IMR-90 (cell line): Measurements from ENCODE around the gene MZB1. TPM values are rescaled to one million over a fixed set of nuclear protein-coding genes. Genes with fewer than 3 reads are reported as not detected.

Source experiments
- ATAC-seq: fragments of 200-7000 bp; cut with Tn5 transposase; 2 replicates; pipeline ENCODE4 v1.9.1; 2020; ENCODE audit warnings: low read depth, mild to moderate bottlenecking, moderate library complexity
- BruUV-seq: library from RNA; stranded (reverse); fragments of 400-500 nt; replicated peaks from 2 replicates; lab custom pipeline; 2021; lab: Mats Ljungman, UMichigan
- CTCF ChIA-PET: fragments of 300-600 bp; formaldehyde crosslinking; extraction: SDS; loops from one replicate; lab custom pipeline; 2021; ENCODE audit warnings: antibody characterized with exemption; lab: Yijun Ruan, JAX
- POLR2A ChIA-PET: fragments of 300-600 bp; sonication (Branson Sonifier 250); formaldehyde crosslinking; loops from one replicate; lab custom pipeline; 2022; ENCODE audit warnings: antibody characterized with exemption; ENCODE audit not compliant: unreplicated experiment; lab: Charles Lee
- DNase-seq: peaks from one replicate; pipeline ENCODE4 v3.0.0; 2013
- H2AFZ ChIP-seq: replicated peaks from 2 replicates; pipeline ENCODE3; 2013; ENCODE audit warnings: low read length, mild to moderate bottlenecking; ENCODE audit not compliant: poor library complexity
- H2AK5ac ChIP-seq: 2 replicates; pipeline ENCODE4 v1.6.1; 2013; ENCODE audit warnings: low read depth, low read length, inconsistent platforms
- H2AK9ac ChIP-seq: replicated peaks from 2 replicates; pipeline ENCODE3; 2013; ENCODE audit warnings: mild to moderate bottlenecking, low read depth, low read length, moderate library complexity; ENCODE audit not compliant: poor library complexity
- H2BK120ac ChIP-seq: 2 replicates; pipeline ENCODE4 v1.6.1; 2013; ENCODE audit warnings: low read depth, low read length, inconsistent platforms
- H2BK15ac ChIP-seq: 3 replicates; pipeline ENCODE4 v1.6.1; 2013; ENCODE audit warnings: low read depth, low read length, inconsistent platforms
- H2BK20ac ChIP-seq: 2 replicates; pipeline ENCODE4 v1.6.1; 2013; ENCODE audit warnings: low read depth, mild to moderate bottlenecking, inconsistent platforms, low read length, moderate library complexity
- H2BK5ac ChIP-seq: 2 replicates; pipeline ENCODE4 v1.6.1; 2013; ENCODE audit warnings: mild to moderate bottlenecking, low read depth, low read length, inconsistent platforms; ENCODE audit not compliant: poor library complexity, severe bottlenecking
- H3K14ac ChIP-seq: replicated peaks from 2 replicates; pipeline ENCODE4 v1.6.1; 2013; ENCODE audit warnings: low read depth, low read length, inconsistent platforms
- H3K18ac ChIP-seq: 2 replicates; pipeline ENCODE4 v1.6.1; 2013; ENCODE audit warnings: low read depth, low read length, control low read depth
- H3K23ac ChIP-seq: 2 replicates; pipeline ENCODE4 v1.6.1; 2013; ENCODE audit warnings: low read depth, low read length, inconsistent platforms
- H3K27ac ChIP-seq: 2 replicates; pipeline ENCODE4 v1.5.1; 2013; ENCODE audit warnings: mild to moderate bottlenecking, control low read depth, low read length; ENCODE audit not compliant: insufficient read depth
- H3K27me3 ChIP-seq: 2 replicates; pipeline ENCODE4 v1.6.1; 2013; ENCODE audit warnings: low read length; ENCODE audit not compliant: control insufficient read depth, insufficient read depth
- H3K36me3 ChIP-seq: 2 replicates; pipeline ENCODE4 v1.6.1; 2013; ENCODE audit warnings: low read length, mixed read lengths; ENCODE audit not compliant: control insufficient read depth, insufficient read depth
- H3K4ac ChIP-seq: 2 replicates; pipeline ENCODE4 v1.6.1; 2013; ENCODE audit warnings: low read depth, low read length, inconsistent platforms
- H3K4me1 ChIP-seq: 2 replicates; pipeline ENCODE4 v1.6.1; 2013; ENCODE audit warnings: low read length, mixed read lengths; ENCODE audit not compliant: control insufficient read depth, insufficient read depth
- H3K4me2 ChIP-seq: 2 replicates; pipeline ENCODE4 v1.6.1; 2013; ENCODE audit warnings: low read depth, mild to moderate bottlenecking, control low read depth, low read length, moderate library complexity
- H3K4me3 ChIP-seq: 2 replicates; pipeline ENCODE4 v1.5.1; 2013; ENCODE audit warnings: low read depth, mild to moderate bottlenecking, control low read depth, low read length, moderate library complexity; ENCODE audit not compliant: insufficient read depth
- H3K56ac ChIP-seq: 2 replicates; pipeline ENCODE4 v1.6.1; 2013; ENCODE audit warnings: low read length, inconsistent platforms; ENCODE audit not compliant: insufficient read depth; ENCODE audit errors: extremely low read depth
- H3K79me1 ChIP-seq, 2 experiments: 2 replicates each; pipeline ENCODE4 v1.6.1; 2013; ENCODE audit warnings: low read length in 2 of 2, inconsistent platforms in 1 of 2, low read depth in 1 of 2
- H3K9ac ChIP-seq: 2 replicates; pipeline ENCODE4 v1.6.1; 2013; ENCODE audit warnings: low read depth, low read length, control low read depth
- H3K9me1 ChIP-seq: 2 replicates; pipeline ENCODE4 v1.6.1; 2013; ENCODE audit warnings: low read length, inconsistent platforms; ENCODE audit not compliant: insufficient read depth
- H3K9me3 ChIP-seq: 2 replicates; pipeline ENCODE4 v1.6.1; 2013; ENCODE audit warnings: low read length; ENCODE audit not compliant: control insufficient read depth, insufficient read depth
- H4K20me1 ChIP-seq: 2 replicates; pipeline ENCODE4 v1.6.1; 2013; ENCODE audit warnings: low read length, inconsistent platforms; ENCODE audit not compliant: insufficient read depth
- H4K5ac ChIP-seq: 2 replicates; pipeline ENCODE4 v1.6.1; 2013; ENCODE audit warnings: mild to moderate bottlenecking, low read depth, low read length, control low read depth
- H4K8ac ChIP-seq, 2 experiments: 2 replicates each; pipeline ENCODE4 v1.6.1; 2013; ENCODE audit warnings: low read depth in 2 of 2, low read length in 2 of 2, control low read depth in 1 of 2, inconsistent platforms in 1 of 2
- H4K91ac ChIP-seq: 2 replicates; pipeline ENCODE4 v1.6.1; 2013; ENCODE audit warnings: low read depth, low read length, inconsistent platforms; ENCODE audit not compliant: insufficient read depth
- MAZ ChIP-seq: IDR thresholded peaks from 2 replicates; pipeline ENCODE4 v1.6.1; 2012; ENCODE audit warnings: low read depth, mild to moderate bottlenecking, low read length, improper control_type of control experiment, moderate library complexity, borderline replicate concordance
- NFE2L2 ChIP-seq: fragments of 150-350 bp; IDR thresholded peaks from 2 replicates; pipeline ENCODE4 v1.6.1; 2016; ENCODE audit warnings: low read depth, mild to moderate bottlenecking, low read length
- WGBS, 2 experiments: methylation state at CpG; one replicate each; pipeline versions ENCODE4 v1.1.5 to v1.1.7; 2013; ENCODE audit warnings: missing lambda C conversion rate in 2 of 2; ENCODE audit not compliant: insufficient read length in 1 of 2; ENCODE audit errors: extremely low coverage in 2 of 2; 5-methylcytosine and 5-hydroxymethylcytosine counted together
- dilution Hi-C: fragments of 300-500 bp; cut with HindIII; formaldehyde crosslinking; loops from one replicate; pipeline ENCODE4 v1.14.3; 2018; ENCODE audit warnings: low sequenced_read_pairs; ENCODE audit not compliant: unreplicated experiment
- in situ Hi-C: fragments of 300-500 bp; cut with MboI; formaldehyde crosslinking; loops from 3 replicates; pipeline ENCODE4 v1.14.3; 2019; ENCODE audit warnings: low sequenced_read_pairs, inconsistent platforms, mixed read lengths
- intact Hi-C: fragments of 100-400 bp; cut with micrococcal nuclease; formaldehyde crosslinking; loops from 2 replicates; pipeline ENCODE4 v1.10.0; 2022
- polyA plus RNA-seq, 3 experiments: library from polyadenylated mRNA; depleted of rRNA; stranded (reverse); fragments of >200 nt; gene quantifications; 2 replicates each; pipeline ENCODE4 v1.2.3, GENCODE V29; 2012; ENCODE audit warnings: low replicate concordance in 1 of 3
- total RNA-seq: library from RNA; depleted of rRNA; stranded (reverse); fragments of >200 nt; gene quantifications from 2 replicates; pipeline ENCODE4 v1.2.3, GENCODE V29; 2012

Gene MZB1
- total and polyA plus RNA-seq, 2 of the 4 experiments (the other 2 are of a cell fraction): not detected

- ChIA-PET CTCF (interaction anchor here (1.0 kb wide), 1 partner anchor 9 kb away, joined by 3 read pairs; no protein-coding TSS in a partner anchor), POLR2A (no interaction called here)
- Histone ChIP-seq H3K23ac (peak overlapping the region; percentile 92), H3K4me3 (peak overlapping the region; percentile 20; the same call in 1 of the 2 replicates), H2BK5ac (peak overlapping the region; percentile 89), H3K9ac (peak overlapping the region; percentile 86), H3K27ac (peak overlapping the region; percentile 88), H3K56ac (peak overlapping the region; percentile 91), H3K9me1 (peaks cover 8% of the 10 kb centered on the region), H2AK9ac (peak overlapping the region; percentile 90), H3K4ac (peak overlapping the region; percentile 97), H2BK15ac (peak overlapping the region; percentile 82; the same call in 2 of the 3 replicates), H3K79me1 (peaks cover 0 to 14% of the 10 kb centered on the region in 2 experiments; a peak in 1 of 4 replicates), H3K18ac (peak overlapping the region; percentile 62), H3K4me2 (peak overlapping the region; percentile 83), H2BK20ac (peak overlapping the region; percentile 48), H2BK120ac (peak overlapping the region; percentile 95), H3K27me3 (no peaks in the 10 kb centered on the region), H4K20me1 (no peaks in the 10 kb centered on the region; the same call in 1 of the 2 replicates), H4K5ac (peak overlapping the region; percentile 95), H4K8ac (peak overlapping the region; percentile 95 to 98), H2AFZ (peak overlapping the region; percentile 98), H3K14ac (peak overlapping the region; percentile 95), H3K9me3 (no peaks in the 10 kb centered on the region), H2AK5ac (peak overlapping the region; percentile 67; the same call in 1 of the 2 replicates), H3K4me1 (peaks cover 4% of the 10 kb centered on the region), H3K36me3 (no peaks in the 10 kb centered on the region), H4K91ac (peak overlapping the region; percentile 95)
- no peak for TF ChIP-seq MAZ
- TF ChIP-seq NFE2L2: no peak
- no peak for ATAC-seq
- no TSS peak for BruUV-seq
- in situ Hi-C loops (no loop called here), intact Hi-C loops (no loop called here), dilution Hi-C loops (loop anchor here (25.0 kb wide), 1 partner anchor 108 kb away; no protein-coding TSS in a partner anchor)
- no CpG with 5 or more reads among the region's 5 CpGs for WGBS, 2 experiments
- DNase-seq: no peak
Observed at GRCh38 chr5:139404484-139404840, 14.7 kb upstream of the MZB1 start.
